B cell (primary cell): Measurements from ENCODE around the gene BICDL2.

Experiments used
- CTCF ChIP-seq: fragments of 200-600 bp; IDR thresholded peaks from one replicate; pipeline ENCODE4 v1.8.0; 2022; ENCODE audit warnings: antibody characterized with exemption, mild to moderate bottlenecking
- EZH2 ChIP-seq: IDR thresholded peaks from 2 replicates; pipeline ENCODE4 v1.6.1; 2012; ENCODE audit warnings: borderline replicate concordance, low read depth, mild to moderate bottlenecking, moderate library complexity, low read length; ENCODE audit not compliant: insufficient read depth, poor library complexity, severe bottlenecking

- TF ChIP-seq CTCF (no peak), EZH2 (no peak)
These were observed 28.6 kb downstream of the BICDL2 start for GRCh38 chr16:3007957-3008689.
